NB4 (cell line): ENCODE results near the gene PTPN4.

ENCODE experiments used
- DNase-seq: peaks from one replicate; pipeline ENCODE4 v3.0.0; 2010; ENCODE audit warnings: low read depth
- H3K4me3 ChIP-seq: one replicate; pipeline ENCODE4 v1.5.1; 2011; ENCODE audit warnings: mild to moderate bottlenecking, low read depth, low read length, moderate library complexity
- MYC ChIP-seq: IDR thresholded peaks from 2 replicates; pipeline ENCODE4 v1.6.1; 2011; ENCODE audit warnings: low read depth, low read length
- POLR2A ChIP-seq: IDR thresholded peaks from 2 replicates; pipeline ENCODE4 v1.6.1; 2011; ENCODE audit warnings: mild to moderate bottlenecking; ENCODE audit not compliant: insufficient read length; ENCODE audit errors: extremely low read depth
- TF ChIP-seq, protein P1 (sequence below): IDR thresholded peaks from 2 replicates; pipeline ENCODE4 v1.6.1; 2011; ENCODE audit warnings: low read depth, low read length
- TF ChIP-seq, protein P2 (sequence below): IDR thresholded peaks from one replicate; pipeline ENCODE4 v1.5.1; 2012; ENCODE audit warnings: low read depth, low read length

Gene PTPN4

DNA sequence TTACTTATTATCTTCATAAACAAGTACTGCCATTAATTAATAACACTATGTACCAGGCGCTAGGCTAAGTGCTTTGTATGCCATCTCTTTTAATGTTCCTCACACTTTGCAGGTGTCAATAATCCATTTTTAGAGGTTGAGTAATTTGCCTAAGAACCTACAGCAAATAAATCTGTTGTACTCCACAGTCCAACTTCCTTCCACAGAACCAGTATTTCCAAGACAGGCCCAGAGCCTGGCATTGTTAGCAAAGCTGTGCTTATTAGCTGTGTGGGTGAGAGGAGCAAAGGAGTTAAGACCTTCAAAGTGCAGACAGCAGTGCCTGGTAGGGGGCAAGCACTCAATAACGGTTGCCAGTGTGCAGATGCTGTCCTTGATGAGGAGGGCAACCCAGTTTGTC, 14.2 kb upstream of the PTPN4 start:
- no peak for DNase-seq

DNA sequence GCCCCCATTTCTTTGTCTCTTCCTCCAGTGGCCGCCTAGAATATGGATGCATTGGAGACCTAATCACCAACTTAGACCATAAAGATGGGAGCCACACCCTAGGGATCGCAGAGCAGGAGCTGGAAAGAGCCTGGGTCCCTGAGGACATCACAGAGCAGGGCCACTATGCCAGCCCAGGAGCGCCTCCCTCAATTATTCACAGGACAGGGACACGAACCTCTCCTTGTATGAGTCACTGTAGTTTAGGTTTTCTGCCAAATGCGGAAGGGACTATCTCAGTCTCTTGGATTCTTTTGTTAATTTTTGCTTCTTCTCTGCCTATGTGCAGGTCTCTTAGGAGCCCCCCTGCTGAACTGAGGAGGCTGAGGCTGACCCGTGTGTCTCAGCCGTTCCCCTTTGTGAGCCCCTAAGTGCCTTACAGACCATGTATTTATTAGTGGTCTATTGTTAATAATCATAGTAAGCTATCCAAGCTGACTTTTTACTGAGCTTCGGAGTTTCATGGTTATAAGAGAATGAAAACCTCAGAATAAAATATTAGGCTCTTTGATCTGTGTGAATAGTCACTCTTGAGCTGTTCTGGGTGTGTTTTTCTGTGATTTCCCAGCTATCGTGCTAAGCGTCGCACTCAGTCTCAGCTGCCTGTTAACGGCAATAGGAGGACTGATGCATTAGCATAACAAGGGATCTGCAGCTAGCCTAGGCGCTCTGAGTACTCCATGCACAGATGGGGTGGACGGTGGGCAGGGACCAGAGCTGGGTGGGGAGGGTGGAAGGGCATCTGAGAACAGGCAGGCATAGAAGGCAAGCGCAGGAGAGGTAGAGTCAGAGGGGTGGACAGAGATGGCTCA, 12.7 kb upstream of the PTPN4 start:
- TF ChIP-seq POLR2A (no peak), MYC (no peak)
- TF ChIP-seq, protein P1, sequence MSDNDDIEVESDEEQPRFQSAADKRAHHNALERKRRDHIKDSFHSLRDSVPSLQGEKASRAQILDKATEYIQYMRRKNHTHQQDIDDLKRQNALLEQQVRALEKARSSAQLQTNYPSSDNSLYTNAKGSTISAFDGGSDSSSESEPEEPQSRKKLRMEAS: no peak
- TF ChIP-seq, protein P2, sequence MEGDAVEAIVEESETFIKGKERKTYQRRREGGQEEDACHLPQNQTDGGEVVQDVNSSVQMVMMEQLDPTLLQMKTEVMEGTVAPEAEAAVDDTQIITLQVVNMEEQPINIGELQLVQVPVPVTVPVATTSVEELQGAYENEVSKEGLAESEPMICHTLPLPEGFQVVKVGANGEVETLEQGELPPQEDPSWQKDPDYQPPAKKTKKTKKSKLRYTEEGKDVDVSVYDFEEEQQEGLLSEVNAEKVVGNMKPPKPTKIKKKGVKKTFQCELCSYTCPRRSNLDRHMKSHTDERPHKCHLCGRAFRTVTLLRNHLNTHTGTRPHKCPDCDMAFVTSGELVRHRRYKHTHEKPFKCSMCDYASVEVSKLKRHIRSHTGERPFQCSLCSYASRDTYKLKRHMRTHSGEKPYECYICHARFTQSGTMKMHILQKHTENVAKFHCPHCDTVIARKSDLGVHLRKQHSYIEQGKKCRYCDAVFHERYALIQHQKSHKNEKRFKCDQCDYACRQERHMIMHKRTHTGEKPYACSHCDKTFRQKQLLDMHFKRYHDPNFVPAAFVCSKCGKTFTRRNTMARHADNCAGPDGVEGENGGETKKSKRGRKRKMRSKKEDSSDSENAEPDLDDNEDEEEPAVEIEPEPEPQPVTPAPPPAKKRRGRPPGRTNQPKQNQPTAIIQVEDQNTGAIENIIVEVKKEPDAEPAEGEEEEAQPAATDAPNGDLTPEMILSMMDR: no peak
- DNase-seq: no peak

More for the DNA sequence above, 14.2 kb upstream of the PTPN4 start:
- TF ChIP-seq, protein P1: no peak
- TF ChIP-seq, protein P2: no peak
- no peak for TF ChIP-seq MYC
- TF ChIP-seq POLR2A: no peak
- H3K4me3 ChIP-seq: no peak overlapping the region

DNA sequence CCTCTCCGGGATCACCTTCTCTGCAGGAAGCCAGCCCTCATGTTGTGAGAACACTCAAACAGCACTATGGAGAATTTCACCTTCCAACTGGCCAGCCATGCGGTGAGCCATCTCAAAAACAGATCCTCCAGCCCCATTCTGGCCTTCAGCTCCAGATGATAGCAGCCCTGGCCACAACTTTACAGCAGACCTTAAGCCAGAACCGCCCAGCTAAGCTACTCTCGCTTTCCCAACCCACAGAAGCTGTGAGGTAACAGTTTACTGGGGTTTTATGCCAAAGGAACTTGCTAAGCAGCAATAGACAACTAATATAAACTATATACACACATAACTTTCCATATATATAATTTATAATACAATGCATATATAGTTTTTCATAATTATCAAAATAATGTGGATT, 11.6 kb upstream of the PTPN4 start:
- TF ChIP-seq MYC: no peak
- TF ChIP-seq, protein P1: no peak
- no peak for TF ChIP-seq POLR2A
- TF ChIP-seq, protein P2: no peak
- H3K4me3 ChIP-seq: no peak overlapping the region
- no peak for DNase-seq

More for the DNA sequence above, 12.7 kb upstream of the PTPN4 start:
- H3K4me3 ChIP-seq: no peak overlapping the region

DNA sequence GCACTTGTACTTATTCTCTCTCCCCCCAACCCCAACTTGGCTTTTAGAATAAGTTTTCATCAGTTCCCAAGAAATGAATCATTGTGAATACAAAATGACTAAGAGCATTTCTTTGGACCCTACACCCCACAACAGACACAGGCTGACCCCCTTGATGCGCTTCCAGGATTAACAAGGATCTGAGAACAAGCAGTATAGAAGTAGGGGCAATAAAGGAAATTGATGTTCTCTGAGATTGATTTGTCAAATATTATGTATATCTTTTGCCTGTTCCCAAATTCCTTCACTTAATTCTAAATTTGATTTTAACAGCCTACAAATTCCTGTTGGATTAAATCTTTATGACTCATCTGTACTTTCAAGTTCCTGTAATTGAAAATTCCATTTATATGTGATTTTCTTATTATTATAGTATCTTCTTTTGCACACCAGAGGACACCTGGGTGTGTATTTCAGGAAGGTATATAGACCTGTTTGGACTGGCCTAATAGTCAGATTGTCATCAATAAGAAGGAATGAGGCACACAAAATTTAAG, 10.2 kb upstream of the PTPN4 start:
- no peak for DNase-seq
- H3K4me3 ChIP-seq: no peak overlapping the region
- TF ChIP-seq MYC: no peak
- TF ChIP-seq, protein P2: no peak

DNA sequence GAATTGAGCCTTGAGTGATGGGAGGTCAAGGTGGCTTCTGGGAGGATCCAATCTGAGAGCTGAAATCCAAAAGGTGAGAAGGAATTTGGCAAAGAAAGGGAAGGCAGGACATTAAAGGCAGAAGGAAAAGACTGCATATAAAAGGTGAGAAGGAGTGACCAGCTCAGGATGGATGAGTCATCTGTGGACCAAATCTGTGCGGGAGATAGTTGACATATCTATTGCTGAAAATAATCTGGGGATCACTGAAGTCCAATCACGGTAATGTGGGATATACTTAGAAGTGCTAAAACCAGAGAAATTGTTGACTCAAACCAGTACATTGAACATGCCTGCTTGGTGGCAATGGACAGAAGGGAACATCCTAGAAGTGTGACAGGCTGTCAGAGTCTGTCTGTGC, 8.0 kb upstream of the PTPN4 start:
- TF ChIP-seq POLR2A (no peak), MYC (no peak)
- TF ChIP-seq, protein P1: no peak
- TF ChIP-seq, protein P2: no peak
- no peak overlapping the region for H3K4me3 ChIP-seq
- DNase-seq: no peak
